MM.1S (cell line): ENCODE measurements around the gene TLE5.

ENCODE experiments used
- EZH2 ChIP-seq: fragments of 300-600 bp; sonication (generic); optimal IDR thresholded peaks from 2 replicates; pipeline ENCODE3; 2017; ENCODE audit warnings: low read depth, mild to moderate bottlenecking, antibody characterized with exemption, low read length, mixed read lengths
- EZH2phosphoT487 ChIP-seq: fragments of 300-600 bp; sonication (generic); IDR thresholded peaks from 2 replicates; pipeline ENCODE4 v1.6.1; 2018; ENCODE audit warnings: antibody characterized with exemption, low read length
- TF ChIP-seq, protein P1 (sequence below): fragments of 300-600 bp; sonication (generic); IDR thresholded peaks from 2 replicates; pipeline ENCODE4 v1.5.1; 2016; ENCODE audit warnings: antibody characterized with exemption, low read length, mixed read lengths

DNA sequence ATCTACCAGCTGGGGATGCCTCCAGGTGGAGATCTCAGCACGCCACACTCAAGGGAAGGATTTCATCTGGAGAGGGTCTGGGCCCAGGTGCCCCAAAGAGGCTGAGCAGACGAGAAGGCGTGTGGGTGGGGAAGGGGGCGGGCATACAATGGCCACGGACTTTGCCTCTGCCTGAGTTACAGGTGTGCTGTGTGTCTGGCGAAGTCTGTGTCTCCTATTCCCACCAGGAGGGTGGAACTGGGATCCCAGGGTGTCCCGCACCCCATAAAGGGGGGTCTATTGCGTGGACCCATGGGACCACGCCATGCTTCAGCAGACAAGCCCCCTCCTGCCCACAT, 36.8 kb downstream of the TLE5 start:
- TF ChIP-seq, protein P1, sequence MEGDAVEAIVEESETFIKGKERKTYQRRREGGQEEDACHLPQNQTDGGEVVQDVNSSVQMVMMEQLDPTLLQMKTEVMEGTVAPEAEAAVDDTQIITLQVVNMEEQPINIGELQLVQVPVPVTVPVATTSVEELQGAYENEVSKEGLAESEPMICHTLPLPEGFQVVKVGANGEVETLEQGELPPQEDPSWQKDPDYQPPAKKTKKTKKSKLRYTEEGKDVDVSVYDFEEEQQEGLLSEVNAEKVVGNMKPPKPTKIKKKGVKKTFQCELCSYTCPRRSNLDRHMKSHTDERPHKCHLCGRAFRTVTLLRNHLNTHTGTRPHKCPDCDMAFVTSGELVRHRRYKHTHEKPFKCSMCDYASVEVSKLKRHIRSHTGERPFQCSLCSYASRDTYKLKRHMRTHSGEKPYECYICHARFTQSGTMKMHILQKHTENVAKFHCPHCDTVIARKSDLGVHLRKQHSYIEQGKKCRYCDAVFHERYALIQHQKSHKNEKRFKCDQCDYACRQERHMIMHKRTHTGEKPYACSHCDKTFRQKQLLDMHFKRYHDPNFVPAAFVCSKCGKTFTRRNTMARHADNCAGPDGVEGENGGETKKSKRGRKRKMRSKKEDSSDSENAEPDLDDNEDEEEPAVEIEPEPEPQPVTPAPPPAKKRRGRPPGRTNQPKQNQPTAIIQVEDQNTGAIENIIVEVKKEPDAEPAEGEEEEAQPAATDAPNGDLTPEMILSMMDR: no peak
- TF ChIP-seq EZH2phosphoT487 (no peak), EZH2 (no peak)
